HEK293 (cell line): ENCODE data around the gene LRRC32.
"Not testable (repeated sequence)": the region's sequence is repeated elsewhere in the genome, so short reads cannot be mapped to it uniquely, and the experiment has no call there.

Experiments
- CTCF ChIA-PET: fragments of 350-600 bp; formaldehyde crosslinking; extraction: SDS; loops from one replicate; lab custom pipeline; 2021; ENCODE audit warnings: antibody characterized with exemption; lab: Yijun Ruan, JAX
- POLR2A ChIA-PET: fragments of 300-600 bp; formaldehyde crosslinking; extraction: SDS; loops from one replicate; lab custom pipeline; 2020; ENCODE audit warnings: antibody characterized with exemption, inconsistent platforms; lab: Yijun Ruan, JAX
- H3K27ac ChIP-seq: fragments of 200-500 bp; sonication (Bioruptor generic); 2 replicates; pipeline ENCODE4 v1.5.1; 2014; ENCODE audit warnings: low read depth, low read length, control low read depth, inconsistent platforms; ENCODE audit errors: extremely low read depth
- H3K36me3 ChIP-seq, 2 experiments: fragments of 200-500 bp in 1 of 2; sonication (Bioruptor generic) in 1 of 2; 1 replicate in 1 of 2; 2 replicates in 1 of 2; pipeline ENCODE4 v1.5.1; 2014 to 2017; ENCODE audit warnings: inconsistent platforms in 2 of 2, low read length in 2 of 2; ENCODE audit not compliant: control insufficient read depth in 2 of 2, insufficient read depth in 1 of 2
- H3K4me1 ChIP-seq: fragments of 200-500 bp; sonication (Bioruptor generic); 2 replicates; pipeline ENCODE4 v1.5.1; 2014; ENCODE audit warnings: mild to moderate bottlenecking, low read length, inconsistent platforms; ENCODE audit not compliant: control insufficient read depth, insufficient read depth
- H3K4me3 ChIP-seq: 2 replicates; pipeline ENCODE4 v1.5.1; 2011; ENCODE audit warnings: low read depth, mild to moderate bottlenecking, control low read depth, low read length, moderate library complexity
- H3K9me3 ChIP-seq: fragments of 200-500 bp; sonication (Bioruptor generic); 2 replicates; pipeline ENCODE4 v1.5.1; 2014; ENCODE audit warnings: low read depth, low read length, inconsistent platforms; ENCODE audit not compliant: control insufficient read depth, insufficient read depth
- ZBTB20 ChIP-seq: fragments of 450-650 bp; formaldehyde crosslinking; IDR thresholded peaks from 2 replicates; pipeline ENCODE4 v1.5.1; 2016; ENCODE audit warnings: missing biosample characterization, missing genetic modification characterization
- ZIC2 ChIP-seq: fragments of 450-650 bp; formaldehyde crosslinking; IDR thresholded peaks from 2 replicates; pipeline ENCODE4 v1.5.1; 2016; ENCODE audit warnings: missing biosample characterization, missing genetic modification characterization
- ZNF146 ChIP-seq: fragments of 450-650 bp; formaldehyde crosslinking; IDR thresholded peaks from 2 replicates; pipeline ENCODE4 v1.5.1; 2016; ENCODE audit warnings: missing biosample characterization, missing genetic modification characterization
- ZNF221 ChIP-seq: fragments of 450-650 bp; formaldehyde crosslinking; IDR thresholded peaks from 2 replicates; pipeline ENCODE4 v1.5.1; 2017; ENCODE audit warnings: missing biosample characterization, missing genetic modification characterization, borderline replicate concordance
- ZNF223 ChIP-seq: fragments of 450-650 bp; formaldehyde crosslinking; IDR thresholded peaks from 2 replicates; pipeline ENCODE4 v1.5.1; 2016; ENCODE audit warnings: missing biosample characterization, missing genetic modification characterization
- ZNF23 ChIP-seq: fragments of 450-650 bp; formaldehyde crosslinking; IDR thresholded peaks from 2 replicates; pipeline ENCODE4 v1.5.1; 2016; ENCODE audit warnings: missing biosample characterization, missing genetic modification characterization, borderline replicate concordance
- ZNF37A ChIP-seq: fragments of 450-650 bp; IDR thresholded peaks from 2 replicates; pipeline ENCODE4 v1.5.1; 2018; ENCODE audit warnings: missing biosample characterization, missing genetic modification characterization
- ZNF544 ChIP-seq: fragments of 450-650 bp; formaldehyde crosslinking; IDR thresholded peaks from 2 replicates; pipeline ENCODE4 v1.5.0; 2017; ENCODE audit warnings: missing biosample characterization, missing genetic modification characterization
- ZNF549 ChIP-seq: fragments of 450-650 bp; IDR thresholded peaks from 2 replicates; pipeline ENCODE4 v1.5.1; 2018; ENCODE audit warnings: missing biosample characterization, missing genetic modification characterization, mild to moderate bottlenecking, inconsistent platforms, moderate library complexity
- TF ChIP-seq, protein P1 (sequence below): fragments of 450-650 bp; formaldehyde crosslinking; IDR thresholded peaks from 2 replicates; pipeline ENCODE4 v1.5.1; 2017; ENCODE audit warnings: missing biosample characterization, missing genetic modification characterization
- TF ChIP-seq, protein P2 (sequence below): sonication (generic); formaldehyde crosslinking; IDR thresholded peaks from 2 replicates; pipeline ENCODE4 v1.8.1; 2022; ENCODE audit warnings: mild to moderate bottlenecking, moderate library complexity, missing genetic modification reagents
- TF ChIP-seq, protein P3 (sequence below): fragments of 450-650 bp; formaldehyde crosslinking; IDR thresholded peaks from 2 replicates; pipeline ENCODE4 v1.5.1; 2016; ENCODE audit warnings: missing biosample characterization, missing genetic modification characterization
- TF ChIP-seq, protein P4 (sequence below): fragments of 450-650 bp; formaldehyde crosslinking; IDR thresholded peaks from 2 replicates; pipeline ENCODE4 v1.5.1; 2016; ENCODE audit warnings: missing biosample characterization, missing genetic modification characterization
- TF ChIP-seq, protein P5 (sequence below): fragments of 450-650 bp; formaldehyde crosslinking; IDR thresholded peaks from 2 replicates; pipeline ENCODE4 v1.5.1; 2016; ENCODE audit warnings: missing biosample characterization, missing genetic modification characterization

The LRRC32 gene

DNA sequence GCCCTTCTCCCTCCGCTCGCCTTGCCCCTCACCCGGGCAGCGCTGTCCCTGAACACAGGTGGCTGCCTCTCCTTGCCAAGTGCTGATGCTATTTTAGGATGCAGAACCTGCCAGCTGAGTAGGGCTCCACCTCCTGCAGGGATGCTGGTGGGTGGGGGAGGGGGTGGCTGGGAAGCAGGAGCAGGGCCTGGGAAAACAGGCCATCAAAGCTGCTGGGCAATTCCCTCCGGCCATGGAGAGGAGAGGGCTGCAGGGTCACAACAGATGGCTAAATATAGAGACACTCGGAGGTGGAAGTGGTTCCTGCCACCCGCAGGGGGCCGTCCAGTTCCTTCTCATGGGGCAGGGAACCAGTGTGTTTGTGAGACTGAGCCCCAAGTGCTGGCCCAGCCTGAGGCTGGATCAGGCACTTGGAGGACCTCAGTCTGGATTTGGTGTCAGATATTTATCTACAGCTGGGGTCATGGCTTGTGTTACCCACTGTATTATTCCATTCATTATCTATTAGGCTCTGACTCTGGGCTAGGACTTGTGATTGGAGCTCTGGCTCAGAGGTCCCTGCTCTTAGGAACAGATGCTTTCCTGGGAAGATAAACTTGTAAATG is 59.6 kb downstream of the LRRC32 start (continued):
- TF ChIP-seq, protein P1, sequence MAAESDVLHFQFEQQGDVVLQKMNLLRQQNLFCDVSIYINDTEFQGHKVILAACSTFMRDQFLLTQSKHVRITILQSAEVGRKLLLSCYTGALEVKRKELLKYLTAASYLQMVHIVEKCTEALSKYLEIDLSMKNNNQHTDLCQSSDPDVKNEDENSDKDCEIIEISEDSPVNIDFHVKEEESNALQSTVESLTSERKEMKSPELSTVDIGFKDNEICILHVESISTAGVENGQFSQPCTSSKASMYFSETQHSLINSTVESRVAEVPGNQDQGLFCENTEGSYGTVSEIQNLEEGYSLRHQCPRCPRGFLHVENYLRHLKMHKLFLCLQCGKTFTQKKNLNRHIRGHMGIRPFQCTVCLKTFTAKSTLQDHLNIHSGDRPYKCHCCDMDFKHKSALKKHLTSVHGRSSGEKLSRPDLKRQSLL (tag by site-specific recombination) = no peak
- TF ChIP-seq ZBTB20 (tag by site-specific recombination) (no peak), ZNF221 (tag by site-specific recombination) (no peak), ZNF549 (tag by site-specific recombination) (no peak)
- TF ChIP-seq, protein P2, sequence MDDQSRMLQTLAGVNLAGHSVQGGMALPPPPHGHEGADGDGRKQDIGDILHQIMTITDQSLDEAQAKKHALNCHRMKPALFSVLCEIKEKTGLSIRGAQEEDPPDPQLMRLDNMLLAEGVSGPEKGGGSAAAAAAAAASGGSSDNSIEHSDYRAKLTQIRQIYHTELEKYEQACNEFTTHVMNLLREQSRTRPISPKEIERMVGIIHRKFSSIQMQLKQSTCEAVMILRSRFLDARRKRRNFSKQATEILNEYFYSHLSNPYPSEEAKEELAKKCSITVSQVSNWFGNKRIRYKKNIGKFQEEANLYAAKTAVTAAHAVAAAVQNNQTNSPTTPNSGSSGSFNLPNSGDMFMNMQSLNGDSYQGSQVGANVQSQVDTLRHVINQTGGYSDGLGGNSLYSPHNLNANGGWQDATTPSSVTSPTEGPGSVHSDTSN (CRISPR knock-in tag) = no peak
- TF ChIP-seq, all 188 proteins: peak for 0

DNA sequence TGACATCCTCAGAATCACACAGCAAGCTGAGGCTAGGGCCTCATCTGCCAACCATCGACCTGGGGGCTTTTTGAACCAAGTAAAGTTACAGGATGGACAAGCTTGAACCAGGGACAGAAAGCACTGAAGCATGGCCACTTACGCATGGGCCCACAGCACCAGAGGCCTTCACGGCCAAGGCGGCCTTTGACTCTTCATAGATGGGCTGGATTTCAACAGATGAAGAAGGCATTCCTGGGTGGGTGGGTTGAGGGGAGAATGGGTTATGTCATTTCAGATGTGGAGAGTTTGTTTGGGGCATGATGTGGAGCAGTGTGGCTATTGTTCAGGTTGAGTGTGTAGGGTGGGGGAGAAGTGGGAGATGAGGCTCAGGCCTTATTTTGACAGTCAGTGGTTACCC is 60.2 kb downstream of the LRRC32 start:
- POLR2A ChIA-PET = no interaction called here
- H3K4me1 ChIP-seq = no peaks in the 10 kb centered on the region
- TF ChIP-seq, protein P3, sequence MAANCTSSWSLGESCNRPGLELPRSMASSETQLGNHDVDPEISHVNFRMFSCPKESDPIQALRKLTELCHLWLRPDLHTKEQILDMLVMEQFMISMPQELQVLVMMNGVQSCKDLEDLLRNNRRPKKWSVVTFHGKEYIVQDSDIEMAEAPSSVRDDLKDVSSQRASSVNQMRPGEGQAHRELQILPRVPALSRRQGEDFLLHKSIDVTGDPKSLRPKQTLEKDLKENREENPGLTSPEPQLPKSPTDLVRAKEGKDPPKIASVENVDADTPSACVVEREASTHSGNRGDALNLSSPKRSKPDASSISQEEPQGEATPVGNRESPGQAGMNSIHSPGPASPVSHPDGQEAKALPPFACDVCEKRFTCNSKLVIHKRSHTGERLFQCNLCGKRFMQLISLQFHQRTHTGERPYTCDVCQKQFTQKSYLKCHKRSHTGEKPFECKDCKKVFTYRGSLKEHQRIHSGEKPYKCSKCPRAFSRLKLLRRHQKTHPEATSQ = no peak
- TF ChIP-seq ZNF223 (no peak), ZNF544 (tag by site-specific recombination) (no peak), ZNF37A (tag by site-specific recombination) (no peak), ZNF146 (tag by site-specific recombination) (no peak)
- TF ChIP-seq, protein P4, sequence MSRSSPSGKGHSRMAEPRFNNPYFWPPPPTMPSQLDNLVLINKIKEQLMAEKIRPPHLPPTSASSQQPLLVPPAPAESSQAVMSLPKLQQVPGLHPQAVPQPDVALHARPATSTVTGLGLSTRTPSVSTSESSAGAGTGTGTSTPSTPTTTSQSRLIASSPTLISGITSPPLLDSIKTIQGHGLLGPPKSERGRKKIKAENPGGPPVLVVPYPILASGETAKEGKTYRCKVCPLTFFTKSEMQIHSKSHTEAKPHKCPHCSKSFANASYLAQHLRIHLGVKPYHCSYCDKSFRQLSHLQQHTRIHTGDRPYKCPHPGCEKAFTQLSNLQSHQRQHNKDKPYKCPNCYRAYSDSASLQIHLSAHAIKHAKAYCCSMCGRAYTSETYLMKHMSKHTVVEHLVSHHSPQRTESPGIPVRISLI (tag by site-specific recombination) = no peak
- TF ChIP-seq, protein P5, sequence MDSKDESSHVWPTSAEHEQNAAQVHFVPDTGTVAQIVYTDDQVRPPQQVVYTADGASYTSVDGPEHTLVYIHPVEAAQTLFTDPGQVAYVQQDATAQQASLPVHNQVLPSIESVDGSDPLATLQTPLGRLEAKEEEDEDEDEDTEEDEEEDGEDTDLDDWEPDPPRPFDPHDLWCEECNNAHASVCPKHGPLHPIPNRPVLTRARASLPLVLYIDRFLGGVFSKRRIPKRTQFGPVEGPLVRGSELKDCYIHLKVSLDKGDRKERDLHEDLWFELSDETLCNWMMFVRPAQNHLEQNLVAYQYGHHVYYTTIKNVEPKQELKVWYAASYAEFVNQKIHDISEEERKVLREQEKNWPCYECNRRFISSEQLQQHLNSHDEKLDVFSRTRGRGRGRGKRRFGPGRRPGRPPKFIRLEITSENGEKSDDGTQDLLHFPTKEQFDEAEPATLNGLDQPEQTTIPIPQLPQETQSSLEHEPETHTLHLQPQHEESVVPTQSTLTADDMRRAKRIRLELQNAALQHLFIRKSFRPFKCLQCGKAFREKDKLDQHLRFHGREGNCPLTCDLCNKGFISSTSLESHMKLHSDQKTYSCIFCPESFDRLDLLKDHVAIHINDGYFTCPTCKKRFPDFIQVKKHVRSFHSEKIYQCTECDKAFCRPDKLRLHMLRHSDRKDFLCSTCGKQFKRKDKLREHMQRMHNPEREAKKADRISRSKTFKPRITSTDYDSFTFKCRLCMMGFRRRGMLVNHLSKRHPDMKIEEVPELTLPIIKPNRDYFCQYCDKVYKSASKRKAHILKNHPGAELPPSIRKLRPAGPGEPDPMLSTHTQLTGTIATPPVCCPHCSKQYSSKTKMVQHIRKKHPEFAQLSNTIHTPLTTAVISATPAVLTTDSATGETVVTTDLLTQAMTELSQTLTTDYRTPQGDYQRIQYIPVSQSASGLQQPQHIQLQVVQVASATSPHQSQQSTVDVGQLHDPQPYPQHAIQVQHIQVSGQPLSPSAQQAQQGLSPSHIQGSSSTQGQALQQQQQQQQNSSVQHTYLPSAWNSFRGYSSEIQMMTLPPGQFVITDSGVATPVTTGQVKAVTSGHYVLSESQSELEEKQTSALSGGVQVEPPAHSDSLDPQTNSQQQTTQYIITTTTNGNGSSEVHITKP = no peak
- no peak overlapping the region for H3K27ac ChIP-seq
- H3K36me3 ChIP-seq = no peaks in the 10 kb centered on the region
- CTCF ChIA-PET = no interaction called here
- H3K4me3 ChIP-seq = no peak overlapping the region
- H3K9me3 ChIP-seq = no peaks in the 10 kb centered on the region

DNA sequence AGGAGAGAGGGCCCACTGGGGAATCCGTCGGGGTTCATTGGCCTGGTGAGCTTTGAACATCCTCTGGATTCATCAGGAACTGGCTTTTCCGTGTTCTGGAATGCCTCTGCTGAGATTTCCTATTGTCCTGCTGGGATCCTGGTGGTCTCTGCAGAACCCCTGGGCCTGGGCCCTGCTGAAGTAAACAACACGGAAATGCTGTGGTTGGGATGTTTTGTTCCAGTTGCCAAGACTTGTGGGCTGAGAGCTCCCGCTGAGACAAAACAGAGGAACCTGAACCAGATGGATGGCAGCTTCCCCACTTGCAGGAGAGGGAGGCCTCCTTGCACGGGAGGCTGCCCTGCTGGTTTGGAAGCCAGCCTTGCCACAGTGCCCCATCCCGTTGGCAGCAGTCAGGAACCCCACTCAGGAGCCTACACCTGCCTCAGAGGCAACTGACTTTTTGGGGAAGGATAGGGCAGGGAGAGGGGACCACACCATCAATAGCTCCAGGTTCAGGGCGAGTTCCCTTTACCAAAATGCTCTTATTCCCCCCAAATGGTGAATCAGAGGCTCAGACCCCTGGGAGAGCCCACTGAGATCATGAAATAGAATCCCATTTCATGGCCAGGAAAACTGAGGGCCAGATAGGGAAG is 60.7 kb downstream of the LRRC32 start:
- ChIA-PET CTCF (no interaction called here), POLR2A (no interaction called here)
- H3K27ac ChIP-seq = no peak overlapping the region
- TF ChIP-seq ZIC2 (peak; percentile 61; the same call in 1 of the 2 replicates), ZNF23 (tag by site-specific recombination) (no peak)
- no peaks in the 10 kb centered on the region for H3K4me1 ChIP-seq
- H3K9me3 ChIP-seq = no peaks in the 10 kb centered on the region
- H3K4me3 ChIP-seq = no peak overlapping the region
- H3K36me3 ChIP-seq = no peaks in the 10 kb centered on the region

DNA sequence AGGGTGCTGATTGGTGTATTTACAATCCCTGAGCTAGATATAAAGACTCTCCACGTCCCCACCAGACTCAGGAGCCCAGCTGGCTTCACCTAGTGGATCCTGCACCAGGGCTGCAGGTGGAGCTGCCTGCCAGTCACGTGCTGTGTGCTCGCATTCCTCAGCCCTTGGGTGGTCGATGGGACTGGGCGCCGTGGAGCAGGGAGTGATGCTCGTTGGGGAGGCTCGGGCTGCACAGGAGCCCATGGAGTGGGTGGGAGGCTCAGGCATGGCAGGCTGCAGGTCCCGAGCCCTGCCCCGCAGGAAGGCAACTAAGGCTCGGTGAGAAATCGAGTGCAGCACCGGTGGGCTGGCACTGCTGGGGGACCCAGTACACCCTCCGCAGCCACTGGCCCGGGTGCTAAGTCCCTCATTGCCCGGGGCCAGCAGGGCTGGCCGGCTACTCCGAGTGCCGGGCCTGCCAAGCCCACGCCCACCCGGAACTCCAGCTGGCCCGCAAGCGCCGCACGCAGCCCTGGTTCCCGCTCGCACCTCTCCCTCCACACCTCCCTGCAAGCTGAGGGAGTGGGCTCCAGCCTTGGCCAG is 61.6 kb downstream of the LRRC32 start:
- POLR2A ChIA-PET, H3K9me3 ChIP-seq, H3K36me3 ChIP-seq, H3K27ac ChIP-seq, CTCF ChIA-PET, H3K4me3 ChIP-seq, H3K4me1 ChIP-seq: not testable (repeated sequence)

DNA sequence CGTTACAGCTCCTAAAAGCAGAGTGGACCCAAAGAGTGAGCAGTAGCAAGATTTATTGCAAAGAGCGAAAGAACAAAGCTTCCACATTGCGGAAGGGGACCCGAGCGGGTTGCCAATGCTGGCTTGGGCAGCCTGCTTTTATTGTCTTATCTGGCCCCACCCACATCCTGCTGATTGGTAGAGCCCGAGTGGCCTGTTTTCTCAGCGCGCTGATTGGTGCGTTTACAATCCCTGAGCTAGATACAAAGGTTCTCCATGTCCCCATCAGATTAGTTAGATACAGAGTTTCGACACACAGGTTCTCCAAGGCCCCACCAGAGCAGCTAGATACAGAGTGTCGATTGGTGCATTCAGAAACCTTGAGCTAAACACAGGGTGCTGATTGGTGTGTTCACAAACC is 62.3 kb downstream of the LRRC32 start:
- H3K27ac ChIP-seq, H3K4me3 ChIP-seq, H3K36me3 ChIP-seq, H3K9me3 ChIP-seq, H3K4me1 ChIP-seq, POLR2A ChIA-PET, CTCF ChIA-PET: not testable (repeated sequence)
